Right ventricle myocardium superior (tissue), 1 donor: ENCODE measurements around the gene SNX25. TPM values are rescaled to one million over a fixed set of nuclear protein-coding genes. Genes with fewer than 3 reads are reported as not detected.
A peak's percentile ranks its signal among the peaks of the same experiment; 100 is the strongest.
"Not testable (repeated sequence)": the region's sequence is repeated elsewhere in the genome, so short reads cannot be mapped to it uniquely, and the experiment has no call there.

Experiments
- ATAC-seq: fragments of 200-7000 bp; cut with Tn5 transposase; one replicate; pipeline ENCODE4 v1.9.1; 2020; ENCODE audit warnings: mild to moderate bottlenecking; ENCODE audit not compliant: poor library complexity
- DNase-seq: peaks from one replicate; pipeline ENCODE4 v3.0.0-alpha.2; 2020
- intact Hi-C: fragments of 100-400 bp; cut with DNase I; formaldehyde crosslinking; loops from one replicate; pipeline ENCODE4 v1.11.2; 2022
- total RNA-seq: library from RNA; stranded (reverse); fragmentation: NEBNext Ultra II Directional; extraction: Animal tissue kit (Norgen Biotek cat#: 25700); gene quantifications from one replicate; pipeline ENCODE4 v1.2.1, GENCODE V29; 2021
- donor health status: DM: no; HTN: yes; CAD: no; lungs with severe emphysema.

The SNX25 gene
- total RNA-seq, 1 donor from 2014 or later: 11.1 TPM

GRCh38 chr4:185285632-185286393 lies 76.4 kb downstream of the SNX25 start:
- intact Hi-C loops: no loop called here
- ATAC-seq: no peak
- no peak for DNase-seq

- no peak for ATAC-seq
- intact Hi-C loops: no loop called here
- DNase-seq: no peak
Measured at GRCh38 chr4:185286571-185286970, 77.2 kb downstream of the SNX25 start.

GRCh38 chr4:185287031-185287430 lies 77.6 kb downstream of the SNX25 start:
- DNase-seq (no peak), ATAC-seq (no peak)
- intact Hi-C loops: no loop called here

GRCh38 chr4:185290018-185290607 lies 80.7 kb downstream of the SNX25 start:
- DNase-seq: no peak
- intact Hi-C loops: no loop called here
- ATAC-seq: no peak

GRCh38 chr4:185290656-185291055 lies 81.3 kb downstream of the SNX25 start:
- no peak for DNase-seq
- intact Hi-C loops: no loop called here
- ATAC-seq: no peak

- intact Hi-C loops: no loop called here
- ATAC-seq: no peak
- no peak for DNase-seq
Measured at GRCh38 chr4:185293202-185293601, 83.8 kb downstream of the SNX25 start.

GRCh38 chr4:185296665-185297460 lies 87.5 kb downstream of the SNX25 start:
- intact Hi-C loops: no loop called here
- DNase-seq: no peak
- ATAC-seq: no peak

- intact Hi-C loops: no loop called here
- DNase-seq: no peak
Measured at GRCh38 chr4:185298728-185299430, 89.5 kb downstream of the SNX25 start.

GRCh38 chr4:185304541-185304940 lies 95.1 kb downstream of the SNX25 start:
- intact Hi-C loops: no loop called here
- DNase-seq: no peak
- ATAC-seq: no peak

More at GRCh38 chr4:185298728-185299430, 89.5 kb downstream of the SNX25 start:
- no peak for ATAC-seq

GRCh38 chr4:185304944-185305690 lies 95.7 kb downstream of the SNX25 start:
- intact Hi-C loops: no loop called here
- DNase-seq: no peak
- peak; percentile 51 for ATAC-seq

GRCh38 chr4:185305979-185306442 lies 96.6 kb downstream of the SNX25 start:
- DNase-seq (no peak), ATAC-seq (no peak)
- intact Hi-C loops: no loop called here

- ATAC-seq (no peak), DNase-seq (no peak)
- intact Hi-C loops: no loop called here
Measured at GRCh38 chr4:185307136-185307950, 97.9 kb downstream of the SNX25 start.

GRCh38 chr4:185309770-185310169 lies 100.4 kb downstream of the SNX25 start:
- intact Hi-C loops: no loop called here

GRCh38 chr4:185311113-185311888 lies 101.9 kb downstream of the SNX25 start:
- ATAC-seq (no peak), DNase-seq (no peak)
- intact Hi-C loops: no loop called here

More at GRCh38 chr4:185309770-185310169, 100.4 kb downstream of the SNX25 start:
- ATAC-seq (no peak), DNase-seq (no peak)

- intact Hi-C loops: no loop called here
- no peak for ATAC-seq
- no peak for DNase-seq
Measured at GRCh38 chr4:185312699-185313098, 103.3 kb downstream of the SNX25 start.

GRCh38 chr4:185317462-185317861 lies 108.1 kb downstream of the SNX25 start:
- DNase-seq, intact Hi-C loops, ATAC-seq: not testable (repeated sequence)

GRCh38 chr4:185317880-185318279 lies 108.5 kb downstream of the SNX25 start:
- intact Hi-C loops: no loop called here
- DNase-seq: no peak
- ATAC-seq: no peak
